Non-pigmented ciliary epithelial cell (primary cell): Measurements from ENCODE around the gene EYA4.

Experiments
- DNase-seq: peaks from one replicate; pipeline ENCODE4 v3.0.0-alpha.2; 2010; ENCODE audit warnings: low read depth

EYA4 gene

GRCh38 chr6:133456944-133457343, 215.8 kb downstream of the EYA4 start:
- DNase-seq: no peak

GRCh38 chr6:133460101-133460500, 218.9 kb downstream of the EYA4 start:
- no peak for DNase-seq

- DNase-seq: no peak
Measured at GRCh38 chr6:133463790-133464189, 222.6 kb downstream of the EYA4 start.

- peak; percentile 35 for DNase-seq
Measured at GRCh38 chr6:133466680-133467079, 225.5 kb downstream of the EYA4 start.

- no peak for DNase-seq
Measured at GRCh38 chr6:133467231-133467981, 226.2 kb downstream of the EYA4 start.

- DNase-seq: no peak
Measured at GRCh38 chr6:133467982-133468380, 226.8 kb downstream of the EYA4 start.

GRCh38 chr6:133468591-133468990, 227.4 kb downstream of the EYA4 start:
- DNase-seq: no peak

GRCh38 chr6:133474516-133474915, 233.4 kb downstream of the EYA4 start:
- DNase-seq: no peak

- no peak for DNase-seq
Measured at GRCh38 chr6:133478673-133479072, 237.5 kb downstream of the EYA4 start.

GRCh38 chr6:133487174-133487573, 246.0 kb downstream of the EYA4 start:
- no peak for DNase-seq

- no peak for DNase-seq
Measured at GRCh38 chr6:133495205-133495903, 254.2 kb downstream of the EYA4 start.

- DNase-seq: no peak
Measured at GRCh38 chr6:133499662-133500061, 258.5 kb downstream of the EYA4 start.

GRCh38 chr6:133501675-133502270, 260.6 kb downstream of the EYA4 start:
- DNase-seq: no peak

- DNase-seq: peak; percentile 78
Measured at GRCh38 chr6:133502441-133503335, 261.5 kb downstream of the EYA4 start.

- peak; percentile 17 for DNase-seq
Measured at GRCh38 chr6:133503336-133503729, 262.2 kb downstream of the EYA4 start.

GRCh38 chr6:133504158-133504557, 263.0 kb downstream of the EYA4 start:
- no peak for DNase-seq

GRCh38 chr6:133504761-133505160, 263.6 kb downstream of the EYA4 start:
- no peak for DNase-seq

- no peak for DNase-seq
Measured at GRCh38 chr6:133505681-133506080, 264.5 kb downstream of the EYA4 start.

- DNase-seq: peak; percentile 13
Measured at GRCh38 chr6:133512410-133513016, 271.4 kb downstream of the EYA4 start.

- no peak for DNase-seq
Measured at GRCh38 chr6:133523816-133524215, 282.7 kb downstream of the EYA4 start.

- no peak for DNase-seq
Measured at GRCh38 chr6:133526436-133526835, 285.3 kb downstream of the EYA4 start.

- no peak for DNase-seq
Measured at GRCh38 chr6:133528566-133528965, 287.4 kb downstream of the EYA4 start.
